Measurements from ENCODE around the gene CARS2. TPM values are rescaled to one million over a fixed set of nuclear protein-coding genes. Genes with fewer than 3 reads are reported as not detected.
"Not testable (repeated sequence)": the region's sequence is repeated elsewhere in the genome, so short reads cannot be mapped to it uniquely, and the experiment has no call there.

The CARS2 gene
- total RNA-seq, 1 donor from 2014 or later: 44.2 TPM

DNA sequence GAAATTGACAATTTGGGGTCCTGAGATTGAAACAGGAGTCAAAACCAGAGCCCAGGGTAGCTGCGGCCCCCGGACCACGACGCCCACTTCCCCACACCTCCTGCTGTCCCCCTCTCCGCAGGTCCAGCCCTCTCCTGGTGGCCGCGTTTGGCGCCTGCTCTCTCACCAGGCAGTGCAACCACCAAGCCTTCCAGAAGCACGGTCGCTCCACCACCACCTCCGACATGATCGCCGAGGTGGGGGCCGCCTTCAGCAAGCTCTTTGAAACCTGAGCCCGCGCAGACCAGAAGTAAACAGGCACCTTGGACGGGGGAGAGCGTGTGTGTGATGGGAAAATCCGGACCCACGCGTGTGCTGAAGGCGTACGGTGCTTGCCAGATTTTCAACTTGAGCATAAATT lies 67.7 kb downstream of the CARS2 start:
- no peak for DNase-seq

DNA sequence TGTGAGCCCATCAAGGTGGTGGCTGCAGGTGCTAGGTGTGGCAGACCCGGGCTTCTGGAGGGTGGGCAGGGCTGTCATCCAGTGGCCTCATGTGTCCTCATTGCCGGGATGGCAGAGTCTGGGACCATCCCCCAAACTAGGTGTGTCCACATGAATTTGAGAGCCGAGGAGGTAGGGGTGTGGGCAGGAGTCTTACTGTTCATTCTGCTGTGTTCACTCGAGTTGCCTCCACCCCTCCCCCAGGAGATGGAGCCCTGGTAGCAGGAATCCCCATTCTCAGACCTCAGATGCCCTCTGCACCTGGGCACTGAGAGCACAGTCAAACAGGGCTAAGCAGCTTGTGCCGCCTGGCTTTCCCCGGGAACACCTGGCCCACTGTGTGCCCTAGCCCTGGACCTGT lies 68.2 kb downstream of the CARS2 start:
- no peak for DNase-seq

GRCh38 chr13:110637275-110637674 lies 68.6 kb downstream of the CARS2 start:
- no peak for DNase-seq

DNA sequence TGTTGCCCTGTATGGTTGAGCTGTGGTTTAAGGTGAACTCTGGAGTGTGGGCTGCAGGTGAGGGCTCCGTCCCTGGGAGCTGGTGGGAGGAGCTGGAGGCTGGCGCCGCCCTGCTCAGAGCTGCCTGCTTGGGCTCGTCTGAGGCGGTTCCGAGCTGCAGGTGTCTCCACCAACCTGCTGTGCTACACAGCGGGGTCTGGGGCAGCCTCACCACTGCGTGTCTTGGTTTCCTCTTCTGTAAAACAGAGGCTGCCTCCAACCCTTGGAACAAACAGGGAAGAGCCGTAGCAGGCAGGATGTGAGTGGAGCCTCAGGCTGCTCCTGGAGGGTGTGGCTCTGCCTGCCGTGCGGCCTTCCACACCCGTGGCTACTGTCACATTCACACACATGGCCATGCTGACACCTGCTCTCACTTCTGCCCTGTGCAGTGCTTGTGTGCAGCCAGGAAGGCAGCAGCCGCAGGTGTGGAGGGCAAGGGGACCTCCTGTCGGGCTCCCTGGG lies 69.2 kb downstream of the CARS2 start:
- DNase-seq: no peak

GRCh38 chr13:110636053-110636475 lies 69.9 kb downstream of the CARS2 start:
- DNase-seq: no peak

DNA sequence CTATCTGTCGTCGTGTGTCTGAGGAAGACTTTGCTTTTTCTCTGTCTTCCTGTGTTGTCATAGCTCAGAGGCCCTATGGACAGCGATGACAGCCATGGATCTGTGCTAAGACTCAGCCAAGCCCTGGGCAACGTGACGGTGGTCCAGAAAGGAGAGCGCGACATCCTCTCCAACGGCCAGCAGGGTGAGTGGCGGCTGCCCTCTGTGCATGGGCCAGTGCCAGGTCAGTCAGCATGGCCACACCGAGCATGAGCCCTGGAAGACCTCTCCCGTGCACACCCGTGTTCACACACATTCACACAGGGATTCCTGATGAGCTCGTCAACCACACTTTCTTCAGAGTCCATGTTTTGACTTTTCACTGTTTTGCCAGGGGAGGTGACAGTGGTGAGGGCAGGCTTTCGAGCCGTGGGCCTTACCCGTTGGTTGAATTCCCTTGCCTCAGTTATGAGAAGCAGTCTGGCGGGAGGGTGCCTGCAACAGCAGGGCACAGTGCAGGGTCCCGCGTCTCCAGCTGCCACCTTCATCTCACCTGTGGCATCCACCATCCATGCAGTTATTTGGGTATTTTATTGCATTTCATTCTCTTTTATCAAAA lies 70.4 kb downstream of the CARS2 start:
- no peak for DNase-seq

DNA sequence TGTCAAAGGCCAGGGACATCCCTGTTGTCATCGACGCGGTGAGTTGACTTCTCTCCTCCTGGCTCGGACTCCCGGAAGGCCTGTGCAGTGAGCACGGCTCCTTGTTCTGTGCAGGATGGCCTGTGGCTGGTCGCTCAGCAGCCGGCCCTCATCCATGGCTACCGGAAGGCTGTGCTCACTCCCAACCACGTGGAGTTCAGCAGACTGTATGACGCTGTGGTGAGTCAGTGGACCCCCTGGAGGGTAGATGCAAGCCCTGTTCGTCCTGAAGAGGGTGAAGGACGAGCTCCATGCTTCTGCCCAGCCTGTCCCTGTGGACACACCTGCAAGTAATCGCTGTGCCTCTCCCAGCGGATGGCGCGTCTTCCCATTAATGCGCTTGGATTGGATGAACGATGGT lies 71.4 kb downstream of the CARS2 start:
- no peak for DNase-seq

GRCh38 chr13:110633776-110634175 lies 72.1 kb downstream of the CARS2 start:
- no peak for DNase-seq

GRCh38 chr13:110632255-110632654 lies 73.7 kb downstream of the CARS2 start:
- not testable (repeated sequence) for DNase-seq

- DNase-seq: no peak
These were observed 75.3 kb downstream of the CARS2 start for GRCh38 chr13:110630566-110631119.

GRCh38 chr13:110629735-110630134 lies 76.2 kb downstream of the CARS2 start:
- DNase-seq: no peak

DNA sequence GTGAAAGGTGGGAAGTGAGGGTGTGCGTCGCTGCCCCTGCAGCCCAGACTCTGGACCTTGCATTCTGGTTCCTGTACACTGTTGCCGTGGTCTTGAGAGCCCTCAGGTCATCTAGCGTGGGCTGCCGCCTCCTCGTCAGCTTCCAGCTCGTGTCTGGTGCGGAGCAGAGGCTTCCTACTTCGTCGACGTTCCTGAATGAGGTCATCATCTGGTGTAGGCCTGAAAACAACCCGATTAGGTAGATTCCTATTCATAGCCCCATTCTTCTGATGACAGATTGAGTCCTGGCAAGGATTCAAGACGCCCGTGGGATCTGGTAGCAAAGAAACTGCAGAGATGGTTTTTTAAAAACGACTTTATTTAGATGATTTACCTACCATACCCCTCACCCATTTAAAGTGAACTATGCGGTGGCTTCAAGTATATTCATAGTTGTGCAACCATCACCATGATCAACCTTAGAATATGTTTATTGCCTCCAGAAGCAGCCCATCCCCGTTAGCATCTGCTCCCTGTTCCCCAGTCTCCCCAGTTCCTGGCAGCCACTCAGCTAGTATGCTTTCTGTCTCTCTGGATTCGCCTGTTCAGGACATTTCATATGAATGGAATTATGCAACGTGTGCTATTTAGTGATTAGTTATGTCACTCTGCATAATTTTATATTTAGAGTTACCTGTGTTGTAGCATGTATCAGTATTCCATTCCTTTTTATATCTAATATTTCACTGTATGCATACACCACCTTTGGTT lies 76.8 kb downstream of the CARS2 start:
- DNase-seq: no peak

DNA sequence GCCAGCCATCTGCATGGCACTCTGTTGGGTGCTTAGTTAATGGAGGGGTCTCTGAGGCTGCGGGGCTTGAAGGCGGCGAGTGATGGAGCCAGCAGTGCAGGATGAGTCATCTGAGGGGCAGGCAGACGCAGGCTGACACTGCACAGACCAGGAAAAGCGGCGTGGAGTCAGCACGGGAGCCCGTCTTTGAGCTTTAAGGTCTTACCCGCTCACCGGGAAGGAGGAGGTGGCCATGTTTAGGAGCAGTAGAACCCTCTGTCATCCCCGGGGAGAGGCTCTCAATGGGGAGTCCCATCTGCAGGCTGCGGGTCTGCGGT lies 77.5 kb downstream of the CARS2 start:
- DNase-seq: no peak

DNA sequence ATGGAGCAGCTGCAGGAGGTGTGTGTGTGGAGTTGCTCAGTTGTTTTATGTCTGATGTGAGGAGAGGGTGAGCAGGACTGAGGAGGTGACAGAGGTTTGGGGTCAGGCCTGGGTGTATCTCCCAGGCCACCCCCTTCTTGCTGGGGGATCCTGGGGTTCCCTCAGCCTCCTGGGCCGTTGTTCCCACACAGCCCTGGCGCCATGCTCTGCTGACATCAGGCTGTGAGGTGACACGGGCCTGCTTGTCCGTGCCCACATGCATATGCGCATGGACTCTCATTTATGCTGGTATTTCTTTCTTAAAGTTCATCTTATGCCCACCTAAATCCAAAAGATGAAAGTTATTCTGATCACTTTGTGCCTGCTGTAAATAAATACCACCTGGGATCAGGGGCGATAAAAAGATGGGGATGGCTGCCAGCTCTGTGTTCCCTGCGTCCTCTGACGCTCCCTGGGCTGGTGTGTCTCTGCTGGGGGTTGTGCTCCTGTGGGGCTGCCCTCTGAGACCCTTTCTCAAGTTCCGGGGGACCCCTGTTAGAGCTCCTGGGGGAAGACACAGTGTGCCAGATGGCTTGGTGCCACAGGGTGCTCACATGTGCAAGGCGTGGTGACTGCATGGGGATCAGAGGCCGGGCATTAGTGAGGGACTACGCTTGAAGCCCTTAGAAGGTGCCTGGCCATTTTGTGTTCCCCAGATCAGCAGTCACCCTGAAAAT lies 78.0 kb downstream of the CARS2 start:
- DNase-seq: no peak

- no peak for DNase-seq
These were observed 78.6 kb downstream of the CARS2 start for GRCh38 chr13:110627351-110627750.

DNA sequence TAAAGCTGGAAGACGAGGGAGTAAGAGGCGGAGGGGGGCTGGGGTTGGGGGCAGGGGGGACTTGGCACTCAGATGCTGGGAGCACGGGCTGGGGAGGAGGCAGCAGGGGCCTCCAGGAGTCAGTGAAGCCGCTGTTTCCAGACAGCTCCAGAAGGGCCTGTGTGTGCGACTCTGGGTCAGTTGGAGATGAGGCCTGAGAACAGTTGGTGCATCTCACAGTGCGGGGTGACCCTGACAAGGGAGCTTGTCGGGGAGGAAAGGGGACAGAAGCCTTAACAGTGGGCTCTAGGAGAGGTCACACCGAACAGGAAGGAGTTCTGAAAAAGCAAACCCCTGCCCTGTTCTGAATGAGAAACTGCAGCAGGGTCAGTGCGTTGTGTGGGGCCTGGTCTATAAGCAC lies 79.4 kb downstream of the CARS2 start:
- DNase-seq: no peak

- no peak for DNase-seq
These were observed 80.1 kb downstream of the CARS2 start for GRCh38 chr13:110625771-110626321.

- DNase-seq: no peak
These were observed 80.9 kb downstream of the CARS2 start for GRCh38 chr13:110624766-110625756.

- DNase-seq: no peak
These were observed 85.3 kb downstream of the CARS2 start for GRCh38 chr13:110620596-110620995.

DNA sequence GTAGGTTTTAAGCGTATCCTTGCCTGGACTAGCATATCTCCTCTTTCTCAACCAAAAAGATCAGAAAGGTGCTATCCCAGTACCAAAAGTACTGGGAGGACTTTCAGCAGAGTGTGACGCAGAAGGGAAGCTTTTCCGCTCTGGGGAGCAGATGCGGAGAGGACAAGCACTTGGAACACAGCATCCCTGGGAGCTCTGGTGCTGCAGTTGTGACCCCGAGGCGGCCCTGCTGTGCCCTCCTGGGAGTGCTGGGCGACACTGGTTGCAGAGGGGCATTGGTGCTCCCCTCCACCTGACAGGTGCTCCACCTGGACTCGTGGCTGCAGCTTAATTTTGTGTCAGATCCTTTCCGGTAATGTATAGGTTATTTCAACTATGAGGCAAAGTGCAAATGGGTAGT lies 87.1 kb downstream of the CARS2 start:
- no peak for DNase-seq

DNA sequence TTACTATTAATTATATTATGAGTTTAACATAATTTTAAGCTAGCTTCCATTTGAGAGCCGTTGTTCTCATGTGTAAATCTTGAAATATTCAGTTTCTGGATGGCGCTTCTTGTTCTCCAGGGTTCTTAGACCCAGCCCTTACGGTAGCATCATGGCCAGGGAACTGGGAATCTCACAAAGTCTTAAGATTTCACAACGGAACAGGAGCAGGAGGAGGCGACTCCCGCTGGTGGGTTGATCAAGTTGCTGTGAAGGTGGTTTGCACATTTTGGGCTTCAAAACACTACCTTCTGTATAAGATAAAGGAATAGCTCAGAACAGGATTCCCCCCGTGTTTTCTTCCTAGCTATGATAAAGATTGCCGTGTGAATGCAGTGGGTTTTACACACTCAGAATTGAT lies 87.7 kb downstream of the CARS2 start:
- no peak for DNase-seq

Measured in skin of body (tissue), 2 donors.